ENCODE measurements around the gene HELZ.
"Not testable (repeated sequence)": the region's sequence is repeated elsewhere in the genome, so short reads cannot be mapped to it uniquely, and the experiment has no call there.

HELZ gene

GRCh38 chr17:67272312-67273047 is 27.5 kb upstream of the HELZ start:
- no peak overlapping the region for H2BK5ac ChIP-seq (ENCODE audit: low read depth, low read length, poor library complexity, severe bottlenecking)
- no peak overlapping the region for H3K27ac ChIP-seq (ENCODE audit: low read length, poor library complexity, severe bottlenecking)
- H4K8ac ChIP-seq (ENCODE audit: low read length): no peak overlapping the region
- no peak overlapping the region for H2BK15ac ChIP-seq (ENCODE audit: low read depth, poor library complexity, severe bottlenecking)
- no peak overlapping the region for H3K14ac ChIP-seq (ENCODE audit: low read length in 2 of 2)
- H3K36me3 ChIP-seq (ENCODE audit: control insufficient read depth in 1 of 2, insufficient read depth in 2 of 2, low read depth in 1 of 2, low read length in 2 of 2): no peaks in the 10 kb centered on the region
- no peak overlapping the region for H2BK12ac ChIP-seq (ENCODE audit: low read length in 2 of 2)
- H3K27me3 ChIP-seq (ENCODE audit: control insufficient read depth in 1 of 2, insufficient read depth in 1 of 2, low read length in 2 of 2): no peaks in the 10 kb centered on the region
- no peaks in the 10 kb centered on the region for H3K4me1 ChIP-seq (ENCODE audit: control insufficient read depth, insufficient read depth, low read depth, low read length)
- H3K9ac ChIP-seq (ENCODE audit: low read length): no peak overlapping the region
- no peak overlapping the region for H2BK120ac ChIP-seq (ENCODE audit: low read depth, low read length)
- H3K79me1 ChIP-seq (replicated peaks; ENCODE audit: low read length, poor library complexity, severe bottlenecking): no peaks in the 10 kb centered on the region
- H3K9me3 ChIP-seq (ENCODE audit: control insufficient read depth, low read length): no peaks in the 10 kb centered on the region
- no peak overlapping the region for H3K18ac ChIP-seq (ENCODE audit: low read depth in 1 of 2, low read length in 2 of 2)
- H3K4ac ChIP-seq (ENCODE audit: low read depth in 1 of 2, low read length in 2 of 2): no peak overlapping the region
- no peak overlapping the region for H3K4me3 ChIP-seq (ENCODE audit: insufficient read depth in 1 of 2, low read depth in 1 of 2, low read length in 2 of 2)
- no peak overlapping the region for H3K4me2 ChIP-seq (ENCODE audit: low read length, poor library complexity, severe bottlenecking)
- DNase-seq: no peak
- 79% methylated on average over 13 of the region's 13 CpGs for WGBS
- H3K23ac ChIP-seq (ENCODE audit: low read length in 2 of 2): no peak overlapping the region
- H2AK5ac ChIP-seq (ENCODE audit: low read length, severe bottlenecking): no peak overlapping the region
- H2AFZ ChIP-seq (ENCODE audit: low read depth, low read length): no peak overlapping the region
- no peak overlapping the region for H4K91ac ChIP-seq (ENCODE audit: low read length)

- WGBS: 82% methylated on average over 2 of the region's 2 CpGs
- H3K4me1 ChIP-seq (ENCODE audit: control insufficient read depth, insufficient read depth, low read depth, low read length); H3K14ac ChIP-seq (ENCODE audit: low read length in 2 of 2); H4K91ac ChIP-seq (ENCODE audit: low read length); H2BK5ac ChIP-seq (ENCODE audit: low read depth, low read length, poor library complexity, severe bottlenecking); H3K4ac ChIP-seq (ENCODE audit: low read depth in 1 of 2, low read length in 2 of 2); H2AFZ ChIP-seq (ENCODE audit: low read depth, low read length); H3K4me2 ChIP-seq (ENCODE audit: low read length, poor library complexity, severe bottlenecking); H3K9me3 ChIP-seq (ENCODE audit: control insufficient read depth, low read length); H2BK12ac ChIP-seq (ENCODE audit: low read length in 2 of 2); H3K79me1 ChIP-seq (replicated peaks; ENCODE audit: low read length, poor library complexity, severe bottlenecking); H3K9ac ChIP-seq (ENCODE audit: low read length); H3K18ac ChIP-seq (ENCODE audit: low read depth in 1 of 2, low read length in 2 of 2); H2BK120ac ChIP-seq (ENCODE audit: low read depth, low read length); H3K27ac ChIP-seq (ENCODE audit: low read length, poor library complexity, severe bottlenecking); H2BK15ac ChIP-seq (ENCODE audit: low read depth, poor library complexity, severe bottlenecking); DNase-seq; H3K23ac ChIP-seq (ENCODE audit: low read length in 2 of 2); H3K36me3 ChIP-seq (ENCODE audit: control insufficient read depth in 1 of 2, insufficient read depth in 2 of 2, low read depth in 1 of 2, low read length in 2 of 2); H4K8ac ChIP-seq (ENCODE audit: low read length); H3K4me3 ChIP-seq (ENCODE audit: insufficient read depth in 1 of 2, low read depth in 1 of 2, low read length in 2 of 2); H2AK5ac ChIP-seq (ENCODE audit: low read length, severe bottlenecking); H3K27me3 ChIP-seq (ENCODE audit: control insufficient read depth in 1 of 2, insufficient read depth in 1 of 2, low read length in 2 of 2): not testable (repeated sequence)
Observed at GRCh38 chr17:67271187-67271586, 26.2 kb upstream of the HELZ start.

GRCh38 chr17:67270416-67270815 is 25.4 kb upstream of the HELZ start:
- Histone ChIP-seq H2BK120ac (ENCODE audit: low read depth, low read length) (no peak overlapping the region), H3K36me3 (ENCODE audit: control insufficient read depth in 1 of 2, insufficient read depth in 2 of 2, low read depth in 1 of 2, low read length in 2 of 2) (no peaks in the 10 kb centered on the region), H3K27ac (ENCODE audit: low read length, poor library complexity, severe bottlenecking) (no peak overlapping the region), H2BK12ac (ENCODE audit: low read length in 2 of 2) (no peak overlapping the region), H3K79me1 (replicated peaks; ENCODE audit: low read length, poor library complexity, severe bottlenecking) (no peaks in the 10 kb centered on the region), H3K9ac (ENCODE audit: low read length) (no peak overlapping the region), H3K4me3 (ENCODE audit: insufficient read depth in 1 of 2, low read depth in 1 of 2, low read length in 2 of 2) (no peak overlapping the region), H2BK15ac (ENCODE audit: low read depth, poor library complexity, severe bottlenecking) (no peak overlapping the region), H3K4me2 (ENCODE audit: low read length, poor library complexity, severe bottlenecking) (no peak overlapping the region), H3K23ac (ENCODE audit: low read length in 2 of 2) (no peak overlapping the region), H2AFZ (ENCODE audit: low read depth, low read length) (no peak overlapping the region), H3K18ac (ENCODE audit: low read depth in 1 of 2, low read length in 2 of 2) (no peak overlapping the region), H4K8ac (ENCODE audit: low read length) (no peak overlapping the region), H3K27me3 (ENCODE audit: control insufficient read depth in 1 of 2, insufficient read depth in 1 of 2, low read length in 2 of 2) (no peaks in the 10 kb centered on the region), H3K14ac (ENCODE audit: low read length in 2 of 2) (no peak overlapping the region), H3K9me3 (ENCODE audit: control insufficient read depth, low read length) (no peaks in the 10 kb centered on the region), H4K91ac (ENCODE audit: low read length) (no peak overlapping the region), H3K4ac (ENCODE audit: low read depth in 1 of 2, low read length in 2 of 2) (no peak overlapping the region), H2BK5ac (ENCODE audit: low read depth, low read length, poor library complexity, severe bottlenecking) (no peak overlapping the region), H3K4me1 (ENCODE audit: control insufficient read depth, insufficient read depth, low read depth, low read length) (no peaks in the 10 kb centered on the region), H2AK5ac (ENCODE audit: low read length, severe bottlenecking) (no peak overlapping the region)
- no peak for DNase-seq
- WGBS: 83% methylated on average over 5 of the region's 6 CpGs

DNA sequence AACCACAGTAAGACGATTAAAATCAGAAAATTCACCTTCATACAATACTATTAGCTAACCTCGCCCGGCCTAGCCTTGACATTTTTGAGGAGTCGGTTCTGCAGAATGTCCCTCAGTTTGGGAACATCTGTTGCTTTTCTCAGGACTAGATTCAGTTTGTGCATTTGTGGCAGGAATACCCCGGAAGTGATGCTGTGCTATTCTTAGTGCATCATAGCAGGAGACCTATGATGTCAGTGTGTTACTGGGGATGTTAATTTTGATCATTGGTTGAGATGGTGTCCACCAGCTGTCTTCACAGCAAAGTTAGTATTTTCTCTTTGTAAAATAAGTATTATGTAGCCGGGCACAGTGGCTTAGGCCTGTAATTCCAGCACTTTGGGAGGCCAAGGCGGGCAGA is 21.5 kb upstream of the HELZ start:
- H3K4ac ChIP-seq (ENCODE audit: low read depth in 1 of 2, low read length in 2 of 2): no peak overlapping the region
- H3K9ac ChIP-seq (ENCODE audit: low read length): no peak overlapping the region
- H3K27me3 ChIP-seq (ENCODE audit: control insufficient read depth in 1 of 2, insufficient read depth in 1 of 2, low read length in 2 of 2): no peaks in the 10 kb centered on the region
- no peak overlapping the region for H4K91ac ChIP-seq (ENCODE audit: low read length)
- H2AFZ ChIP-seq (ENCODE audit: low read depth, low read length): no peak overlapping the region
- H3K14ac ChIP-seq (ENCODE audit: low read length in 2 of 2): no peak overlapping the region
- no peak overlapping the region for H2BK5ac ChIP-seq (ENCODE audit: low read depth, low read length, poor library complexity, severe bottlenecking)
- no peaks in the 10 kb centered on the region for H3K79me1 ChIP-seq (replicated peaks; ENCODE audit: low read length, poor library complexity, severe bottlenecking)
- no peak overlapping the region for H2BK12ac ChIP-seq (ENCODE audit: low read length in 2 of 2)
- no peak for DNase-seq
- H2BK120ac ChIP-seq (ENCODE audit: low read depth, low read length): no peak overlapping the region
- no peaks in the 10 kb centered on the region for H3K9me3 ChIP-seq (ENCODE audit: control insufficient read depth, low read length)
- H4K8ac ChIP-seq (ENCODE audit: low read length): no peak overlapping the region
- H3K36me3 ChIP-seq (ENCODE audit: control insufficient read depth in 1 of 2, insufficient read depth in 2 of 2, low read depth in 1 of 2, low read length in 2 of 2): no peaks in the 10 kb centered on the region
- no peak overlapping the region for H3K4me2 ChIP-seq (ENCODE audit: low read length, poor library complexity, severe bottlenecking)
- H3K4me1 ChIP-seq (ENCODE audit: control insufficient read depth, insufficient read depth, low read depth, low read length): no peaks in the 10 kb centered on the region
- no peak overlapping the region for H2AK5ac ChIP-seq (ENCODE audit: low read length, severe bottlenecking)
- no peak overlapping the region for H3K27ac ChIP-seq (ENCODE audit: low read length, poor library complexity, severe bottlenecking)
- H3K4me3 ChIP-seq (ENCODE audit: insufficient read depth in 1 of 2, low read depth in 1 of 2, low read length in 2 of 2): no peak overlapping the region
- no peak overlapping the region for H3K23ac ChIP-seq (ENCODE audit: low read length in 2 of 2)
- no peak overlapping the region for H3K18ac ChIP-seq (ENCODE audit: low read depth in 1 of 2, low read length in 2 of 2)
- 98% methylated on average over 7 of the region's 7 CpGs for WGBS
- H2BK15ac ChIP-seq (ENCODE audit: low read depth, poor library complexity, severe bottlenecking): no peak overlapping the region

Measured in mesenchymal stem cell (in vitro differentiated cells and primary cell).